Aorta (tissue), 5 donors: ENCODE results near the gene UBE4A. TPM values are rescaled to one million over a fixed set of nuclear protein-coding genes. Genes with fewer than 3 reads are reported as not detected.
"Not testable (repeated sequence)": the region's sequence is repeated elsewhere in the genome, so short reads cannot be mapped to it uniquely, and the experiment has no call there.

Source experiments
- ATAC-seq: fragments of 200-7000 bp; cut with Tn5 transposase; one replicate; pipeline ENCODE4 v1.9.1; 2022; ENCODE audit warnings: moderate library complexity; ENCODE audit not compliant: low FRiP score
- DNase-seq, 2 donors: peaks; one replicate each; pipeline ENCODE4 v3.0.0-alpha.2; 2020
- H3K27ac ChIP-seq, 2 donors: one replicate each; pipeline ENCODE4 v1.5.1; 2013; ENCODE audit warnings: low read length in 2 of 2, mild to moderate bottlenecking in 2 of 2, moderate library complexity in 2 of 2, control low read depth in 1 of 2, inconsistent platforms in 1 of 2, low read depth in 1 of 2
- H3K27me3 ChIP-seq, 2 donors: one replicate each; pipeline ENCODE4 v1.6.1; 2013; ENCODE audit warnings: control low read depth in 1 of 2, low read length in 1 of 2, mild to moderate bottlenecking in 1 of 2, moderate library complexity in 1 of 2; ENCODE audit not compliant: insufficient read depth in 2 of 2, control insufficient read depth in 1 of 2
- H3K36me3 ChIP-seq, 2 donors: one replicate each; pipeline ENCODE4 v1.6.1; 2013; ENCODE audit warnings: control low read depth in 1 of 2, low read length in 1 of 2, mild to moderate bottlenecking in 1 of 2; ENCODE audit not compliant: insufficient read depth in 2 of 2, control insufficient read depth in 1 of 2
- H3K4me1 ChIP-seq, 2 donors: one replicate each; pipeline ENCODE4 v1.6.1; 2013; ENCODE audit warnings: low read length in 2 of 2, control low read depth in 1 of 2, mild to moderate bottlenecking in 1 of 2, moderate library complexity in 1 of 2; ENCODE audit not compliant: insufficient read depth in 2 of 2, control insufficient read depth in 1 of 2
- H3K4me3 ChIP-seq, 2 donors: one replicate each; pipeline ENCODE4 v1.5.1; 2013; ENCODE audit warnings: low read length in 2 of 2, control low read depth in 1 of 2, mild to moderate bottlenecking in 1 of 2
- H3K9me3 ChIP-seq: one replicate; pipeline ENCODE4 v1.6.1; 2013; ENCODE audit warnings: mild to moderate bottlenecking, low read length; ENCODE audit not compliant: control insufficient read depth
- WGBS, 2 donors: extraction: QIAGEN DNeasy Blood & Tissue Kit; methylation state at CpG; one replicate each; pipeline ENCODE4 v1.1.7; 2013; 5-methylcytosine and 5-hydroxymethylcytosine counted together
- intact Hi-C, 2 donors: fragments of 100-400 bp; cut with DNase I; formaldehyde crosslinking; loops; one replicate each; pipeline versions ENCODE4 v1.14.2 to v1.15.0; 2022
- polyA plus RNA-seq, 2 donors: library from polyadenylated mRNA; stranded (reverse); fragments of 200-250 nt; gene quantifications; one replicate each; pipeline ENCODE4 v1.2.3, GENCODE V29; 2013
- total RNA-seq, 2 donors: library from RNA; stranded (reverse); fragmentation: NEBNext Ultra II Directional; extraction: Animal tissue kit (Norgen Biotek cat#: 25700); gene quantifications; one replicate each; pipeline ENCODE4 v1.2.1, GENCODE V29; 2021
- donor health status: healthy with polysubstance abuse.
- donor health status: Bipolar disorder and iron deficiency.
- donor health status: DM: no; HTN: no; CAD: no.
- donor health status: DM: no; HTN: no; CAD: no.
- donor health status: DM: yes; HTN: yes; CAD: no.

UBE4A gene
- total and polyA plus RNA-seq, 4 donors, result 3.3 to 35.2 (median 23.8) TPM

DNA sequence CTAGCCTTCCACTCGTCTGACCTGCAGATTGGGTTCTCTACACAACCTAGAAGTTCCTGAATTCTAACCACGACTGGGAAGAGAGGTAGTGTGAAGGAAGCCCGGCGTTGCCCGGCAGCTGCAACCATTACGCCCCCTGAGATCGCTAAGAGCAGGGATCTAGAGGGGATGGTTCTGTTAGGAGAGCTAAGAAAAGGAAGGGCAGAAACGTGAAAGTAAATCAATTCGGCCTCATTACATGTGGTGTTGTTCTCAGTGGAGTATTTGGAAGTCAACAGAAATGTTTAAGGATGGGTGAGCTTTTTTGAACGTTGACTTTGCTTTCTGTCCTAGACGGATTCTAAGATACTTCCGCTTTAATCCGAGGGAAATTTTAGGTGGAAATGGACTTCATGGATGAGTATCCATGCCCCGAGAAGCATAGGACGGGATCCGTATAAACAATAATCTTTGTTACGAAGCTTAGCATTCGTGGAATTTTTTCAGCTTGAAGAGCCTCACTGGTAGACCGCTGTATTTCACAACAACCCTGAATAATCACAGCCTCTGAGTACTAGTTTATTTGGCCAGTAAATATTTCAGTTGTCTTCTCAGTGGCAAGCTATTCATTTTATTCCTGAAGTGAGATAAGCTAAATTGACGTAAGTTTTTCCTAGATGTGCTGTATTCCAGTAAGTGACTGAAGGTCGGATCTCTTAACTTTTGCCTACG, 42.6 kb downstream of the UBE4A start:
- H3K27ac ChIP-seq, result peak overlapping the region in 1 of 2 donors; percentile 43
- no peaks in the 10 kb centered on the region for H3K27me3 ChIP-seq
- no peaks in the 10 kb centered on the region for H3K4me1 ChIP-seq
- H3K4me3 ChIP-seq, result peak overlapping the region; percentile 64 to 93
- WGBS, 2 donors, result 1% methylated on average over 22 of the region's 22 CpGs
- ATAC-seq, result no peak
- intact Hi-C loops, result loop anchor here (1.0 to 5.0 kb wide), 3 partner anchors 35 to 85 kb away; partner anchors contain the start of gene KMT2A (in 1 of the 2)
- no peaks in the 10 kb centered on the region for H3K36me3 ChIP-seq
- no peaks in the 10 kb centered on the region for H3K9me3 ChIP-seq
- no peak for DNase-seq

GRCh38 chr11:118402594-118402993, 43.2 kb downstream of the UBE4A start:
- ATAC-seq, H3K4me1 ChIP-seq, H3K36me3 ChIP-seq: not testable (repeated sequence)

DNA sequence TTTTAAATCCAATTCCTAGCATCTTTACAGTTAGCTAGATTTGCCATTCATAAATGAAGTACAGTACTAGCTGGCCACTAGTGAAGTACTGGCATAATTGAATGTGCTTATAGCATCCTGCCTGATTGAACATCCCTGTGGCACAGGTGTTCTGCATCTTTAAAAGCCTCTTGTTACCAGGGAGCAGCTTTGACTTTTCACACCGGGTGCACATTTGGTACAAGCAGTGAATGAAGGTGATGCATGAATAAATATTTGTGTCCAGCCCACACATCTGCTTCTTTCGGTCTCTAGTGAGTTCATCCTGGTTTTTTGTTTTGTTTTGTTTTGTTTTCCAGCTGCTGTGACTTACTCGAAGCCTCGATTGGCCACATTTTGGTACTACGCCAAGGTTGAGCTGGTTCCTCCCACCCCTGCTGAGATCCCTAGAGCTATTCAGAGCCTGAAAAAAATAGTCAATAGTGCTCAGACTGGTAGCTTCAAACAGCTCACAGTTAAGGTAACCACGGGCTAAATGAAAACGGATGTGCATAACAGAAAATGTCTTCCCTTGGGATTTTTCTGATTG, 47.3 kb downstream of the UBE4A start:
- H3K36me3 ChIP-seq, result no peaks in the 10 kb centered on the region
- H3K27ac ChIP-seq, result no peak overlapping the region
- no peaks in the 10 kb centered on the region for H3K27me3 ChIP-seq
- ATAC-seq, result no peak
- no peak overlapping the region for H3K4me3 ChIP-seq
- intact Hi-C loops, result no loop called here
- H3K9me3 ChIP-seq, result no peaks in the 10 kb centered on the region
- WGBS, 2 donors, result 66% methylated on average over 7 of the region's 7 CpGs
- no peak for DNase-seq
- H3K4me1 ChIP-seq, result no peaks in the 10 kb centered on the region

More at GRCh38 chr11:118402594-118402993, 43.2 kb downstream of the UBE4A start:
- H3K4me3 ChIP-seq, result peak overlapping the region; percentile 64 to 93
- H3K27me3 ChIP-seq, H3K27ac ChIP-seq, H3K9me3 ChIP-seq, DNase-seq: not testable (repeated sequence)
- WGBS, 2 donors, result 80 to 84% methylated on average over 7 of the region's 7 CpGs
- intact Hi-C loops, result loop anchor here (5.0 kb wide), 2 partner anchors 35 to 85 kb away; partner anchors contain the start of gene KMT2A (in 1 of the 2)

DNA sequence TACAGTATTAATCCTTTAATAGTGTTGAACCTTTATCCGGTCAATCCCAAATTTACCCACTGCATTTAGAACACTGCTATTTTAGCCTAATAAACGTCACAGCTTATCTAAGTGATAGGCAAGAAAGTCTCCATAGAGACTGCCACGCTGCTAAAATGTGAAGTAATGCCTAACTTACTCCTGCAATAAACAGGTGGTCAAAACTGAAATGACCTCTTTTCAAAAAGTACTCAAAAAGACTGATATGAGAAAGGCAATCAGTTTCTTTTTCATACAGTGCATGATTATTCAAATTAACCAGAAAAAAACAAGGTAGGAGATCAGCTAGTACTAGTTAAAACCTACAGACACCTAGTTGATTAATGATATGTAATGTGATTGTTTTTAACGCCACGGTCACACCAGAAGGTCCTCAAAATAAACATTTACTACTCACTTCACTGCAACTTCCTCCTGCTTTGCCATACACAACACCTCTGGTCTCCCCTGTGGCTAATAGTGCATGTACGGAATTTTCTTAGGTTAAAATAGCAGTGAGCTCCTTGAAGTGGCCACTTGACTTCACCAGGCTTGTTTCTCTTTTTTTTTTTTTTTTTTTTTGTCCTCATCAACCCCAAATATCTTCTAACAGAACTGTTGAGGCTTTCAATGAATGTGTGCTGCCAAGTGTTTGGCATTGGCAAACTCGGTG, 50.8 kb downstream of the UBE4A start:
- no peaks in the 10 kb centered on the region for H3K27me3 ChIP-seq
- H3K36me3 ChIP-seq, result peaks cover 0 to 1% of the 10 kb centered on the region in 2 donors
- no peaks in the 10 kb centered on the region for H3K9me3 ChIP-seq
- intact Hi-C loops, result no loop called here
- ATAC-seq (no peak), DNase-seq (no peak)
- no peak overlapping the region for H3K27ac ChIP-seq
- no peak overlapping the region for H3K4me3 ChIP-seq
- 60 to 70% methylated on average over 7 of the region's 7 CpGs for WGBS, 2 donors
- H3K4me1 ChIP-seq, result no peaks in the 10 kb centered on the region

DNA sequence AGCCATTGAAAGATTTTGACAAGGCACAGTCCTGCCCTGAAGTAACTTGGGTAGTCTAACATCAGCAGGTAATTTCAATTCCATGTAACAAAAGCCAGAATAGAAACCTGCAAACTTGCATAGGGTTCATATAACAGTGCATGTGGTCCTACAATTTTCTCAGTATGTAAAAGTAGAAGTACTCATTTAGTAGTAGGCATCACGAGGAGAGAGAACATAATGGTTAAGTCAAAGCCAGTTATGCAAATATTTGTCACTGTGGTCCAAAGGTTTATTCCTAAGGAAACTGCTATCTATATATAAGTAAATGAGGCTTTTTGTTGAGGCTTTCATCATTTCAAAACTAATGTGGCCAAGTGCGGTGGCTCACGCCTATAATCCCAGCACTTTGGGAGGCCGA, 52.1 kb downstream of the UBE4A start:
- Histone ChIP-seq H3K4me3 (no peak overlapping the region), H3K9me3 (no peaks in the 10 kb centered on the region), H3K27me3 (no peaks in the 10 kb centered on the region), H3K36me3 (peaks cover 0 to 1% of the 10 kb centered on the region in 2 donors), H3K4me1 (no peaks in the 10 kb centered on the region), H3K27ac (no peak overlapping the region)
- DNase-seq (no peak), ATAC-seq (no peak)
- 91 to 92% methylated on average over 4 of the region's 4 CpGs for WGBS, 2 donors
- intact Hi-C loops, result no loop called here

GRCh38 chr11:118412921-118413320, 53.5 kb downstream of the UBE4A start:
- Histone ChIP-seq H3K27me3 (no peaks in the 10 kb centered on the region), H3K4me1 (no peaks in the 10 kb centered on the region), H3K27ac (no peak overlapping the region), H3K36me3 (peaks cover 0 to 1% of the 10 kb centered on the region in 2 donors), H3K9me3 (no peaks in the 10 kb centered on the region), H3K4me3 (no peak overlapping the region)
- no peak for DNase-seq
- intact Hi-C loops, result no loop called here
- no peak for ATAC-seq
- WGBS, 2 donors, result 84 to 87% methylated on average over 1 of the region's 1 CpG

DNA sequence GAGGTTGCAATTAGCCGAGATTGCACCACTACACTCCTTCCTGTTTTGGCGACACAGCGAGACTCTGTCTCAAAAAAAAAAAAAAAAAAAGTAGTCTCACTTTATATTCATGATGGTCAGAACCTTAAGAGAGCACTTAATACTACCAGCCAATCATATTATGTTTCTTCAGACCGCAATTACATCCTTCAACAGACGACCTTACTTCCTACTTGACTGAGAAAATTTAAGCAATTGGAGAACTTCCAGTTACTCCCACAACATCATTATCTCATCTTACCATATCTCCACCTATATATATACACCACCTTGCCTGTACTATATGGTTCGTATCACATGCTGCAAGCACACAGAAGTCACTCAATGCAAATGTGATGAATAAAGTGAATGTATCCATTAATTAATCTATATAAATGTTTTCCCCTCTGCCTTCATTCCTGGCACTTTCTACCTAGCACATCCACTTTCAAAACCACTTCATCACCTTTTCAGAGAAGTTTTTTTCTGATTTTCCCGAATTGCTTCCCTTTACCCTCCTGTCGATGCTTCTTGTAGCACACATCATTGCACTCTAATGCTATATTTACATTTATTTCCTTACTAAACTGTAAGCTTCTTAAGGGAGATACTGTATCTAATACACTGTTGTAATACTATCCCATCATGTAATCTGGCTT, 55.8 kb downstream of the UBE4A start:
- intact Hi-C loops, result no loop called here
- Histone ChIP-seq H3K4me1 (no peaks in the 10 kb centered on the region), H3K27me3 (no peaks in the 10 kb centered on the region), H3K36me3 (peaks cover 0 to 1% of the 10 kb centered on the region in 2 donors), H3K9me3 (no peaks in the 10 kb centered on the region), H3K27ac (no peak overlapping the region), H3K4me3 (no peak overlapping the region)
- DNase-seq (no peak), ATAC-seq (no peak)
- 74 to 80% methylated on average over 8 of the region's 8 CpGs for WGBS, 2 donors

- ATAC-seq (peak; percentile 19), DNase-seq (peak in 1 of 2 donors; percentile 71)
- Histone ChIP-seq H3K9me3 (no peaks in the 10 kb centered on the region), H3K36me3 (peaks cover 0 to 1% of the 10 kb centered on the region in 2 donors), H3K4me1 (no peaks in the 10 kb centered on the region), H3K27me3 (no peaks in the 10 kb centered on the region), H3K4me3 (no peak overlapping the region), H3K27ac (no peak overlapping the region)
- intact Hi-C loops, result no loop called here
Measured at GRCh38 chr11:118415739-118416068, 56.3 kb downstream of the UBE4A start.
